ENCODE data around the gene FSCN2.

The FSCN2 gene

DNA sequence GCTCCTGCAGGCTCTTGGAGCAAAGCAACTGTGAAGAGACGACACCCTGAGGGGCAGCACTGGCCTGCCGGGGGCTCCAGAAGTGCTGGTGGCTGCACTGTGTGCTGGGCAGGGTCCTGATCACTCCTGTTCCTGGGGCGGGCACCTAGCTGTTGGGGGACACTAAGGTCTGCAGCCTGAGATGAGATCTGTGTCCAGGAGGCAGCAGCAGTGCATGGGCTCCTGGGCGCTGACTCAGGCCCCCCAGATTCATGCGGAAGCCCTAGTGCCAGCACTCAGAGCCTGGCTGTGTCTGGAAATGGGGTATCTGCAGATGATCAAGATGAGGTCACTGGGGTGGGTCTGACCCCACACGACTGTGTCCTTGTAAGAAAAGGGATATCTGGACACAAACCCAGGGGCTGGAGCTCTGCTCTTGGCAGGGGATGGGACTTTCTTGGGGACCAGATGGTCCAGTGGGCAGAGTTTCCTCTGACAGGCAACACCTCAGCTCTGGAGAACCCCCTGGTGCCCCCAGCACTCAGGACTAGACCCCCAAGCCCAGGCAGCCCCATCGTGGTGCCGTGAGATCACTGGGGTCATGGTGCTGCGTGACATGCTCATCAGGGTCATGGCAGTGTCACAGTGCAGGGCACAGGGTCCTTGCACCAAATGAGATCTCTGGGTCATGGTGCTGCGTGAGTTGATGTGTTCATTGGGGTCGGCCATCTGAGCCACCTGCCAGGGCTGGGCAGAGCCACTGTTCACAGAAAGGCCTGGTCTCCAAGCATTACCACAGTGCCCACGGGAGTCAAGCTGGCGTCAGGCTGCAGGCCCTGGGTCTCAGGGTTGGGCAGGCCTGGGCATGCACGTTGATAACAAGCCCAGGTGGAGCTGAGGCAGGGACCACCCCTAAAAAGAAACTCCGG is 14.5 kb downstream of the FSCN2 start:
- no peak for DNase-seq

DNA sequence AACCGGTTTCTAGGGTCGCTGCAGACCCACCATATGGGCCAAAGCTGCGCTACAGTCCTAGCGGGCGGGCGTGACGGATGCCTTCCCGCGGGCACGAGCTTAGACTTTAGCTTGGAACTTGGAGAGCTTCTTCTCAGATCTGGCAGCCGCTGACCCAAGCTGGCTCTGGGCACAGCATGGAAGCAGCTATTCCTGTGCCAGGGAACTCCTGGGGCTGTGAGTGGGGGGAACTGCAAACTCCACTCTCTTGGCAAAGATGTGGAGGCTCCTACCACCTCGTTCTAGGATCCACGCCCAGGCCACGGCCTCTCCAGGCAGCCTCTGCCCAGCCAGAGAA is 15.1 kb downstream of the FSCN2 start:
- DNase-seq: no peak

DNA sequence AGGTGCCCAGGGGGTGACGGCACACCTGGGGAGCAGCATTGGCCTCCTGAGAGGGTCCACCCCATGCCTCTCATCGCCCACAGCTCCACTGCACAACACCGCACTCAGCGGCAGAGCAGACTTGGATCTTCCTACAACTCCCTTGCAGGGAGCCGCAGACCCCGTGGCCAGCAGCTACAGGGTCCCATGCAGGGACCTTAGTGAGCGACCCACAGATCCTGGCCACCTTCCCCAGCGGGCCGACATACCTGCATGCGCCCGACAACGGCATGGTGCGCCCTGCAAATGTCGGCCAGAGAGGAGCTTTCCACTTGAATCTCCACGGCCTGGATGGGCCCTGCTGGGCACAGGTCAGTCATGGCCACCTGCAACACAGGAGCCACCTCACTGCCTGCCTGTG is 15.6 kb downstream of the FSCN2 start:
- no peak for DNase-seq

DNA sequence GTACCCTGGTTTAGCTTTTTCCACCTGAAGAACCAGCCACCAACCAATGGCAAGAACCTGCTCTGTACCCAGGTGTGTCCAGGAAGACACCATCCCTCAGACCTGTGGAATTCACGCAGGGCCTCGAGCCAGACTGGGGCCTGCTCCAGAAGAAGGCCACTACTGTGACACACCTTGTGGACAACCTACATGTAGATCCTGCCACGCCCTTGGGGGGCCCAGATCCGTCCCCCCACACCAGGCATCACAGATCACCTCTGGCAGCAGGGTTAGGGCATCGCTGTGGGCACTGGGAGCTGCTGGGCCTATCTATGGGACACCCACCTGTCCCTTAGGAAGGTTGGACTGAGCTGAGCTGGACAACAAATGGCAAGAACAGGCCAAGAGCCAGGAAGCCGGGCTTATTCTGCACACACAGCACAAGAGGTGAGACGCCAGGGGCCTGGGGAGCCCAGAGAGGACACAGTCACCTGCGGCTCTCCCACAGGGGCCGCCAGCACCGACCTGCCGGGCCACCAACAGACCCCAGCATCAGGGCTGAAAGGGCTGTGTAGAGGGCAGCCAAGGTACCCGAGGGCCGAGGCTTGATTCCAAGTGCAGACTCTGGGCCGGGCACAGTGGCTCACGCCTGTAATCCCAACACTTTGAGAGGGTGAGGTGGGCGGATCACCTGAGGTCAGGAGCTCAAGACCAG is 16.3 kb downstream of the FSCN2 start:
- DNase-seq: no peak

DNA sequence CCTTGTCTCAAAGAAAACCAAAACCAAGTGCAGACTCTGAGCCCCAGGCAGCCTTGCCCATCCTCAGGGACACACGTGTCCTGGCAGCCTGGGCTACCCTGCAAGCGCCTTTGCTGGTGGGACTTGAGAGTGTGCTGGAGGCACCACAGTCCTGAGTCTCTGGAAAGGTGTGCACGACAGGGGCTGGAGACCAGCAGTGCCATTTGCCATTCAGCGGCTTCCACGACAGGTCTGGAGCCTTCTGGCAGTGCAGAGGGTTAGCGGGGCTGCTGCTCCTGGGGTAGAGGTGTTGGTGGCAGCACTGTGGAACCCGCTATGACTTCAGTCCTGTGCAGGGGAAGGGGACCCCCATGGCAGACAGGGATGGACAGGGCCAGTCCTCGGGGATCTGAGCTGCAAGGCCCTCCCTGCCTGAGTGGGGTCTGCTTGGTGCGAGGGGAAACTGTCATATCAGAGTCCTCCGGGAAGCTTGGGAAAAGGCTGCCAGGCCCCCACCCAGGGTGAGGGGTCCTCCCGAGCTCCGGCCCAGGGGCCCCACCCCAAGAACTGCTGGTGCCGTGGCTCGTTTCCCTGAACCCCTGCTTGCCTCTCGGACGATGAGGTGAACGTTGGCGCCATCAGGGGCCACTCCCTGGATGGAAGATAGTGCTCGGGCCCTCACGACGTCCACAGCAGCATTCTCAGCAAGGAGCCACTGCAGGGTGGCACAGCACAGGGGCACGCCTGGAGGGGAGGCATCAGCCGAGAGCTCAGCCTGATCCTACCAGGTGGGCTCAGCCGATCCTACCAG is 17.2 kb downstream of the FSCN2 start:
- no peak for DNase-seq

DNA sequence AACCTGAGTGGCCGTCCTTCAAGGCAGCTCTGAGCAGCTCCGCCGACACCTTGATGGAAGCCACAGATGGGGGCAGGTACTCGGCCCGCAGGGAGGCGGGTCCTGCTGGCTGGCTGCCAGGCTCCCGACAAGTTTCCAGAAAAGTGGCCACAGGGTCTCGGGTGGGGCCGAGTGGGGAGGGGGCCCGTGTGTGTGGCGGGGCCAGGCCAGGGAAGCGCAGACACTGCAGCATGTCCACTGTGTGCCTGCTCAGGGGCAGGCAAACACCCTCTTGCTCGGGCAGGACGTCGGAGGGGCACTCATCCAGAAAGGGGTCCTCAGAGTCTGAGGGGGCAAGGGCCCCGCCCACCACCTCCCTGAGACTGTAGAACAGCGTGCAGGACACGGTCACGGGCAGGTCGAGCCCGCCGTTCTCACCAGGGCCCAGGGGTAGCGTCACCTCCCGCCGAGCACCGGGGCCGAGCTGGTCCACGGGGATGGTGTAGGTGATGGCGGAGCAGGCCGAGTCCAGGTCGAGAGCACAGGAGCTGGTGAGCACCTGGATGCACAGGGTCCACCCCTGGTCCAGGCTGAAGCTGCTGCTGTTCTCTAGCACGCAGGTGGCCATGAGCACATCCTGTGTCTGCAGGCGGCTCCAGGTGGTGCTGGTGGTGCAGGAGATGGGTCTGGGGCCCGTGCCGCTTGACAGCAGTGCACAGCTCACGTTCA is 18.9 kb downstream of the FSCN2 start:
- no peak for DNase-seq

DNA sequence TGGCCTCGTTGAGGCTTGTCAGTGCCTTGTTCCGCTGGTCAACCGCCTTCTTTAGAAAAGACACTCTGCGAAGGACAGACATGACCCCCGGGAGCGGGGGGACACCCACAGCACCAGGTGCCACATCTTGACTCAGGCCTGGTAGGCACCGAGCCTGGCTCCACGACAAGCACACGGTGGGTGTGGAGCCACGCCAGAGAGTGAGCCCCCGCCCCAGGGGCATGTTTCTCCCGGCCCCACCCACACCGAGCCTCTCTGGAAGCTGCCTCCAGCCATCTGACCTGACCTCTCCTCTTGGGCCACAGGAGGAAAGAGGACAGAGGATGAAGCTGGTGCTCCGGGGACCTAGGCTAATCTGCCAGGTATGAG is 19.4 kb downstream of the FSCN2 start:
- no peak for DNase-seq

DNA sequence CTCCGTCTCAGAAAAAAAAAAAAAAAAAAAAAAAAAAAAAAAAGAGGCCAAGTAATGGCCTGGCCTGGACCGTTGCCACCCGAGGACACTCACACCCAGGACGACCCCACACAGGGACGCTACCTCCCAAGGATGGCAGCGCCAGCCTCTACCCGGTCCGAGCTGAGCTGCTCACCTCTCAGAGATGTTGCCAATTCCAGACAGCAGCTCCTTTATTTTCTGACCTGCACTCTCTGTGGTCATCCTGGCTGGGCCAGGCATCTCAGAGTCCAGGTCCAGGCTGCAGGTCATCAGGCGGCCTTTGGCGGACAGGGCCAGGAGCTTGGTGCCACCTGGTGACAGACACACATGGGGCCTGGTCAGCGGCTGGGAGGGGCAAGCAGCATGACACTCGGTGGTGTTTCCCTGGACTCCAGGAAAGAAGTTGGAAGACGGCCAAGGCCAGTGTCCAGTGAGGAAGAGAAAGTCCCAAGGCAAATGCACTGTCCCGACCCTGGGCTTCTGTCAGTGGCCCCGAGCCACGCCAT is 20.9 kb downstream of the FSCN2 start:
- no peak for DNase-seq

DNA sequence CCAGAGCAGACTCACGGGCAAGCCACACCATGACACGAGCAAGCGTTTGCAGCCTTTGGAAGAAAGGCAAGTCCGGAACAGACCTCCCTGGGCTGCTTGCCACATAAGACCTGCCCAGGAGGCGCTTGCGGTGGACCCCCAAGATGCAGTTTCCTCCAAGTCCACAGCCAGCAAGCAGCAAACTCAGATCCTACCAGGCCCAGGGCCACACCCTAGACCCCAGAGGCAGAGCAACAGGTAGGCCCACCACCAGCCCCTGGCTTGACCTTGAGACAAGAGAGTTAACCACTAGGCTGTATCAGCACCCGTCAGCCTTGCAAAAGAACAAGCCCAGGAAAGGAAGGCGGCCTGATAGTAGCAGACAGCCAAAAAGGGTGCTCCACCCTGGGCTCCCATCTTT is 21.6 kb downstream of the FSCN2 start:
- no peak for DNase-seq

DNA sequence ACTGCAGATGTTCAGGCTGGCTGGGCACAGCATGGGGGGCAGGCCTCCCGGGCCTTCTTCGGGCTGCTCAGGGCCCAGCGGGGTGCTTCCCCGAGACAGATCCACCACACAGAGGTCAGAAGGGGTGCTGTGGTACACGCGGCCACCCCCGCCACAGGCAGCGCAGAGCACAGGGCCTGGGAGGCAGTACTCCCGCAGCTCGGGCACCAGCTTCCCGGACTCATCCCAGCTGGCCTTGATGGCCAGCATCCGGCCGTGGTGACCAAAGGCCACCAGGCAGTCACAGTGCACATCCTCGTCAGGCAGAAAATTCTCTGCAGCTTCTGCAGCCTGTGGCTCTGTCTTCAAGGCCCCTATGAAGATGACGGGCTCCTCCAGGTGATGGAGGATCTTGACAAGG is 22.1 kb downstream of the FSCN2 start:
- no peak for DNase-seq

DNA sequence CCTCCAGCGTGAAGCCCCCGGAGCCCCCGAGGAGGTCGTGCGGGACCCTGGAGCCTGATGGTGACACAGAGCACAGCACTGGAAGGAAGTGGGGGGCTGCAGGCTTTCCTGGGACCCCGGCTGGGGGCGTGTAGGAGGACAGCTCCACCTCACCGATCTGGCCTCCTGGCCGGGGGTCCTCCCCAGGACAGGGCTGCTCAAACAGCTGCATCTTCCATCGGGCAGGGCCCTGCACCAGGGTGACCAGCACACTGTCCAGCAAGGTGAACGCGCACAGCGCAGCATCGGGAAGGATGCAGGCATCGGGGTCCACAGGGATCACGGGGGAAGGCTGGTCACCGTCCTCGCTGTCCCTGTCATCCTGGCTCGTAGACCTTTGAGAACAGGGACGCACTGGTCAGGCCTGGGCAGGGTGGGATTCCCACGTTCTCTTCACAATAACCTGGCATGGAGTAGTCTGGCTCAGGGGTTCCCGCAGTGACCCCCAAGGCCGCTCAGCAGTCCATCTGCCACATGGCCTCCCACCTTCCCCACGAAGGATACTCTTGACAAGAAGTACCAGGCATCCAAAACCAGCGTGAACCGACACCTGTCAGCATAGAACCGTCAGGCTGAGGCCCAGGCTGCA is 22.8 kb downstream of the FSCN2 start:
- DNase-seq: no peak

DNA sequence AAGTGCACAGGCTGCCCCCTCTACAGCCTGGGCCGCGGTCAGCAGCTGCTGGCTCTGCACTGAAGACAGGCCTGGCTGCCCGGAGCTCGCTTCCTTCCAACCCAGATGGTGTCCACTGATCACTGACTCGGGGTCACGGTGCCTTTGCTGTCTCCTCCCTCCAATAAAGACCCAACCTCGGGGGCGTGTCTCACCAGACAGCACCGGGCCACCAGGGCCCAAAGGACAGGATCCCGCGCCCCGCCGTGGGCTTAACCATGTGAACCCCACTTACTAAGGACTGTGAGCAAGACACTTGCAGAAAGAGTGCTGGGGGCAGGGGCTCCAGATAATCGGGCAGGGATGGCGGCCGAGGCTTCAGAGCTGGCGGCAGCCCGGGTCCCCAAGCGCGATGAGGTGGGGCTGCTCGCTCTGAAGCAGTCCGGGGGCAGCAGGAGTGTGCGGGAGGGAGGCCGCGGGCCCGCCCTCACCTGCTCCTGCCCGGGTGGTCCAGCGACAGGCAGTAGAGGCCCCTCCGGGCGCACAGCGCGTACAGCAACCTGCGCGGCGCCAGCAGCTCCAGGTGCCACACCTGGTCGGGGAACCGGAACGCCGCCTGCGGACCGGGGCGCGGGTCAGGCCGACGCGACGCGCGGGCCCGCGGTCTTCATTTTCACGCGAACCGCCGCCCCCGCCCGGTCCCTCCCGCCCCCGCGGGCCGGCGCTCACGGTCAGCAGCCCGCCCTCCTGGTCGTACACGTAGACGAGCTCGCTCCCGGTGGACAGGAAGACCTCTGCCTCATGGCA is 23.5 kb downstream of the FSCN2 start:
- no peak for DNase-seq

DNA sequence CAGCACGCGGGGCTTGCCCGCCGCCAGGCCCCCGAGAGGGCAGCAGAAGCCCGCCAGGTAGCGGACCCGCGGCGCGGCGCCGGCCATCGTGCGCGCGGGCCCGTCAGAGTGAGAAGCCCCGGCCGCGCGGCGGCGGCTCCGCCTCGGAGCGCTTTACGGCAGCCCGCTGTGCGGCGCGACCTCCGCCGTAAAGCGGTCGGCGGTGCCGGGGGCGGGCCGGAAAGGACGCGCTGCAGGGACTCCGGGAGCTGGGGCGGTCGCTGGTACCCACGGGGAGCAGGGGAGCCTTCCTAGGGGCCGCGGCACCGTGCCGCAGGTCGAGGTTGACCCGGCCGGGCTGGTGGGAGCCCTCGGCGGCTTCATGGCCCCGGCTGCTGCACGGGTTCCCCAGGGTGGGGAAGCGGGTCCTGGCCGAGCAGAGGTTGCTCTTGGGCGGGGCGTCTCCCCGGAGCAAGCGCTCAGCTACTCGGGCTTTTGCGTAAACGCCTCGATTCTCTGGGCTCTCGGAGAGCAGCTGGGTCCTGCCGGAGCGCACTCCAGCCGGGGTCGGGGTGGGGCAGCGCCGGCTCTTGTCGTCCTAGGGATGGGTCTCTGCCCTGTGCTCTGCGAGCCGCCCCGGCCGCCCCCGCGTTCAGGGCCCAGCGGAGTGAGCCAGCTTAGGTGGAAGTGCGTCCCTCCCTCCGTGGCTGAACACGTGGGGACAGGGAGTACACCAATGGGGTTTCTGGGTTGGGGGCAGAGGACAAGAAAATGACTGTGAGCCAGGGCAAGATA is 24.3 kb downstream of the FSCN2 start, which contains the start of gene FAAP100:
FAAP100 (minus strand) TSS at position 110 of the 774 bp plus-strand sequence; CDS start at position 87, 23 bp downstream.
- peak; percentile 76 to 81 for DNase-seq

DNA sequence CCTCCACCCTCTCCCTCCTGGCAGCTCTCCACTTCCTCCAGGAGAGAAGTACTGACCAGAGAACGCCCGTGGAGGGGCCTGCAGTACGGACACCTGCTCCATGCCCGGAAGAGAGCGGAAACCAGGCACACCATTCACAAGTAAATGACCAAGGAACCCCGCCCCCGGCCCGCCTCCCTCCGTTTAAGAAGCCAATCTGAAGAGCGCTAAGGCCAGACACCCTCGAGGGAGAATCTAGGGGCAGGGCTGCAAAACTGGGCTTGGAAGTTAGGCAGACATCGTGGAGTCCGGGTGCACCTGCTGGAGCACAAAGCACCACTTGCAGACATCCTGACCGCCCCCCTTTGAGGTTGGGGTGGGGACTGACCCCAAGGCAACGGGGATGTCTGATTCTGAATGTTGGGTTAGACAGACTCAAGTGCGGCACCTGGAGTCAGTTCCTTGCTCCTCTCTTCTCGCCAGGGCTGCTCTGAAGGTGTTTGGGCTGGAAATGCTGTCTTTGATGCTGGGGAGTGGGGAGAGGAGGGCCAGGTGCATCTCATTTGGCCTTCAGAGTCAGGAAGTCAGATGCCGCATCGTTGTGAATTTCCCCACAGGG is 24.9 kb downstream of the FSCN2 start:
- peak; percentile 68 to 74 for DNase-seq

DNA sequence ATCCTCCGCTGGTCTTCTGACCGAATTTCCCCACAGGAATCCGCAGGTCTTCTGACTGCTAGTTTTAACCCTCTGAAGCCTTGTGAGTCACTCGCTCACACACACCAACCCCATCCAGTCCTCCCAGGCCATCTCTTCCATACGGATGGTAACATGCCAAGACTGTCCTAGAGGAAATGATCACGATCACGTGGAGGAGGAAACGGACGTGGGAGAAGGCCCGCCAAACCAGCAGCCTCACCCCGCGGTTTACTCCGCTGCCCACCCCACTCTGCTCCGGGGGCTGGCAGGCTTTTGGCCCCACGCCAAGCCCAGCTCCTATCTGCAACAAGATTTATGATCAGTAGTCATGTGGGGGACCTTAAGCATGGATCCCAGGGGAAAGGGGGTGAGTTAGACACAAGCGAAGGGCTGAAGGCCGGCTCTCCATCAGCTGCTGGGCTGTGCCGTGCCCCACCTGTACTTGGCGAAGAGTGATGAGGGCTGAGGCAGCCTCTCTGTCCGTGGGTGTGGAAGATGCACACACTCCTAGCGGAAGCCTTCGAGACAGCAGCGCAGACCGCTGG is 25.5 kb downstream of the FSCN2 start:
- DNase-seq: no peak

DNA sequence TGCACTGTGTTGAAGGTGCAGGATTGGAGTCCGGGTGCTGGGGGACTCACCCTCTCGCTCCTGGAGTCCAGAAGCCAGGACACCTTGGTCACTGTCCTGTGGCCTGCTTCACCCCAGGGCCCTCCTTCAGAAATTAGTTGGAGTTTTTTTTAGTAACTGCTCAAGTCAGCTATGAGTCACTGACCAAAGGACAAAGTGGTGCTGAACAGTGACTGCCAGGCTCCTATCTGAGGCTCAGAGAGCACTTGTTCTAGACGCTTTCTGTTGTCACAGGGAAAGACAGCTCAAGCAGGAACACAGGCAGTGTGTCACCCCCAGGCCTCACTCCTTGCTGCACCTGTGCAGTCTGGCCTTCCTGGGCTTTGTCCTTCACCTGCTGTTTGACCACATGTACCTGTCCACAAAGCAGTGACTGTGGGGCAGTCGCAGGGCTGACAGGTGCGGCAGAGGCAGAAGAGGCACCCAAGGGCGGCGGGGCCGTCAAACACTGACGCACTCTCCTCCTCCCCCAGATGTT is 28.1 kb downstream of the FSCN2 start:
- DNase-seq: no peak

DNA sequence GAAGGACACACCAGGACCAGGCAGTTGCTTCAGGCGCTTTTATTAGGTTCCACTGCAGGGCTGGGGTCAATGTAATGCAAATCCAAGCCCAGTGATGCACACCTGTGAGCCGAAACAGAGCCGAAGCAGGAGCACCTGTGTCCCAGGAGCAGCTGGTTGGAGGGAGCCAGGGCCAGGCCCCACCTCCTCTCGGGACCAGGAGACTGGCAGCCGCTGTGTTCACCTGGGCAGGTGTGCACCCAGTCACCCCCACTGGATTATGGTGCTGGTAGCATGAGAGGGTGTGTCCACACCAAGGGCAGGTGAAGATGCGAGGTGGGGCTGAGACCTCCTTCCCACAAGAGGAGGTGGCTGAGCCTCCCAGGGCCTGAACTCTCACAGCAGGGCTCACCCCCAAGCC is 28.7 kb downstream of the FSCN2 start:
- no peak for DNase-seq

DNA sequence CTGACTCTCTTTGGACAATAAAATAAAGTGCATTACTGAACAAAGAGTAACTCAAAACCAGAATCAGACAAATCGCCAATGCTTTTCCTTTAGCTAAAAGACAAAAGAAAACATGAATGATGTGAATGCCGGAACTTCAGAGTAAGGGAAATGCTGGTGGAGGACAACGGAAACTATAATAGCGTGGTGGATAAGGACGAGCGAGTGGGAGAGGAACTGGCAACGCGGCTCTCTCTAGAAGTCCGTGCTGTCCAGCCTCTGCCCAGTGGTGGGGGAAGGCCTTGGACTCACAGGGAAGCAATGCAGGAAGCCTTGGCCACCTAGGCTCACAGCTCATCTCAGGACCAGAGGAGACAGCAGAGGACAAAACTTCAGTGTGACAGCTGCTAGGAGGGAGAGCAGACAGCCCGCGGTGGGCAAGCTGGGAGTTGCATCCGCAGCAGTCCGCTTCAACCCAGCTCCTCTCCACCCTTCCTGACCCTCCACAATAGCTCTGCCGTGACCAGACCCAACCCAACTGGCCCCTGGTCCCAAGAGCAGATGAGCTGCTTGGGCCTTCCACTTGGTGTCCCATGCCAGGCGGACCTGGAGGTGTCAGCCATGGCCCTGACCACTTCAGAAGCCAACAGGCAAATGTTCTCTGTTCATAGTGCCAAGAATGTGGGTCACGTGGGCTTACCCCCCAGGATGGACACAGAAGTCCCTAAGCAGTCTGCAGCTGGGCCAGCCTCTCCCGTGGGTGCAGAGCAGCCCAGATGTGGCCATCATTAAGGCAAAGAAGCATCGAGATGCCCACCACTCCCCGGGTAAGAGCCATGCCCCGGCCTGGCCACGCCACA is 29.3 kb downstream of the FSCN2 start:
- DNase-seq: no peak

DNA sequence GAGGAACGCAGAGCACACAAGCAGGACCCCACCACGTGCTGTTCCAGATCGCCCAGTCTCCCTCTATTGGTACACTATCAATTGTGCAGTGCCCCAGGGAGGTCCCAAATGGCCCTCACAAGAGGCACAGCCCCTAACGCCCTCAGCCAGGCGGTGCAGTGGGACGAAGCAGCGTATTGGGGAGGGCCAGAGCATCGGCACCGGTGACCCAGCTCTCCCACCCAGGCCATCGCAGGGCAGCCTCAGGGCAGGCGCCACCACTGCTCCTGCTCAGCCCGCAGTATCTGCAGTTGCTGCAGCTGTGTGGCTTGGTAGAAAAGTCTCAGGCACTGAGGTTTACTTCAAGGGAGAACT is 29.9 kb downstream of the FSCN2 start:
- no peak for DNase-seq
